Suppressor macrophage (primary cell): Measurements from ENCODE around the gene DISC1.
"Not testable (repeated sequence)": the region's sequence is repeated elsewhere in the genome, so short reads cannot be mapped to it uniquely, and the experiment has no call there.

ENCODE experiments used
- DNase-seq, 4 experiments: peaks; one replicate each; pipeline ENCODE4 v3.0.0-alpha.2; 2020 to 2022
- total RNA-seq, 17 experiments: gene quantifications; one replicate each; lab custom pipeline; 2026; ENCODE audit warnings: mixed read lengths in 6 of 17, inconsistent platforms in 3 of 17; lab: John Stamatoyannopoulos, UW

Gene DISC1
- 2.7 to 31.1 (median 15.4) reads per million in 17 experiments for total RNA-seq

DNA sequence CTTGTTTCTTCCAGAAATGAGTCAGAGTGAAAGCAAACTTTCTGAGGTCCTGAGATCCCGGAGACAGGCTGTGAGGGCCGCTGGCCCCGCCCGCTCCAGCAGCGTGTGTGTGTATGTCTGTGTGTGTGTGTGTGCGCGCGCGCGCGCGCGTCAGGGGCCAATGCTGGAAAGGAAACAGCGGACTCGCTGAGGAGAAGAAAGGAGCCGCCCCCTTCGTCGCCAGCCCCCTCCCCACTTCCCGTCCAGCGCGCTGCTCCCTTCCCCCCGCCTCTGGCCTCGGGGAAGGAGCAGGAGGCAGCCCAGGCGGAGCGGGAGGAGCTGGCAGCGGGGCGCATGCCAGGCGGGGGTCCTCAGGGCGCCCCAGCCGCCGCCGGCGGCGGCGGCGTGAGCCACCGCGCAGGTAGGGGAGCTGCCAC, at the start of gene DISC1:
TSS of gene DISC1 (plus strand) at position 256 of the 416 bp plus-strand sequence. CDS start at position 334, 78 bp downstream.
- DNase-seq = peak; percentile 94 to 95 (median 95)

- no peak for DNase-seq
Measured at GRCh38 chr1:231576804-231577718, 49.5 kb upstream of the DISC1 start.

GRCh38 chr1:231580874-231581273, 45.7 kb upstream of the DISC1 start:
- DNase-seq = no peak

GRCh38 chr1:231581859-231582258, 44.7 kb upstream of the DISC1 start:
- no peak for DNase-seq

GRCh38 chr1:231583376-231583775, 43.2 kb upstream of the DISC1 start:
- no peak for DNase-seq

DNA sequence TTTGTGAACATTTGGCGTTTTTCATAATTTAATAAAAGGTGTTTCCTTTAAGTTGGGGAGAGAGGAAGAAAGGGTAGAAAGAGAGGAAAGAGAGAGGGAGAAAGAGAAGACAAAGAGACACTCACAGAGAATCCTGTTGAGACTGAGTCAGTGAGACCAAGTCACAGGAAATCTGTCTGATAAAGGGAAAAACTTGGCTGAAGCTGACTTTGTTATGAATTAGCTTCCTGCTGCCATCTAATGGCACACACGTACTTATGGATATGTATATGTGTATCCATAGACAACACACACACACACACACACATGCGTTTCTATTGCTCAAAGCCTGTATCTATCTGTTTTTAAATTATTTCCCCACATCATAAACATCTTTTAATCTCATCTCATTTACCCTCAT, 42.5 kb upstream of the DISC1 start:
- peak in 3 of 4 experiments; percentile 10 to 41 (median 30) for DNase-seq

- peak in 2 of 4 experiments; percentile 15 to 22 for DNase-seq
Measured at GRCh38 chr1:231584921-231585320, 41.7 kb upstream of the DISC1 start.

GRCh38 chr1:231590453-231591198, 36.0 kb upstream of the DISC1 start:
- DNase-seq = peak; percentile 71 to 85 (median 79)

DNA sequence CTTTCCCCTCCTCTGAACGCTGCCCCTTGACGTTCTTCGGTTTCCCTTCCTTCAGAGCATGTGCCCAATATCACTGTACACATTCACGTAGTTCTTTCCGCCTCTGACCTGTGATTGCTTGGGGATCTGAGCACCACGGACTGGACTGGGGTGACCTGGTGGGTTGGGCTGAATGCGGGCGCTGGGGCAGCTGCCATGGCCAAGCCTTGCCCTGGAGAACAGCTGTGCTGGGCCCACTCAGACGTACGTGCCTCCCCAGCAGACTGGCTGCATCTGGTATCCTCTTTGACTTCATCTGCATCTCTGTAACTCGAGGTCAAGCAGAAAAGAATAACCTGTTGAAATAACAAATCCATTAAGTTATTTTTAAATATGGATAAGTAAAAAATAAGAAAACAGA, 35.1 kb upstream of the DISC1 start:
- DNase-seq = no peak

DNA sequence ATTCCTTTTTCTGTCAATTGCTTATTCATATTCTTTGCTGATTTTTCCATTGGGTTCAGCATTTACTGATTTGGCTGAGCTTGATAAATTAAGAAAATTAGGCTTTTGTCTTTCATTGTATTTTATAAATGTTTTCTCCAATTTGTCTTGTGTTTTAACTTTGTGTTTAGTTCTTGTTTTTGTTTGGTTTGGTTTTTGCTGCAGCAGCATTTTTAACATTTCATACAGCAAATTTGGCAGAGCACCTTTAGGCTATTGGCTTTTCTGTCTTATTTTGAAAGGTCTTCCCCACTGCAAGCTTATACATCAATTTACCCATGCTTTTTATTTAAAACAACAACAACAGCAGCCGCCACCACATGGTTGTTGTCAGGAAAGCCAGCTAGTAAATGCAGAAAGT, 33.8 kb upstream of the DISC1 start:
- no peak for DNase-seq

DNA sequence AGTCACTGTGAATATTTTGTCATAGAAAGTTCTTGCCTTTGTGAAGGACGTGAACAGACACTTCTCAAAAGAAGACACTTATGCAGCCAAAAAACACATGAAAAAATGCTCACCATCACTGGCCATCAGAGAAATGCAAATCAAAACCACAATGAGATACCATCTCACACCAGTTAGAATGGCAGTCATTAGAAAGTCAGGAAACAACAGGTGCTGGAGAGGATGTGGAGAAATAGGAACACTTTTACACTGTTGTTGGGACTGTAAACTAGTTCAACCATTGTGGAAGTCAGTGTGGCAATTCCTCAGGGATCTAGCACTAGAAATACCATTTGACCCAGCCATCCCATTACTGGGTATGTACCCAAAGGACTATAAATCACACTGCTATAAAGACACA, 33.3 kb upstream of the DISC1 start:
- DNase-seq = not testable (repeated sequence)

DNA sequence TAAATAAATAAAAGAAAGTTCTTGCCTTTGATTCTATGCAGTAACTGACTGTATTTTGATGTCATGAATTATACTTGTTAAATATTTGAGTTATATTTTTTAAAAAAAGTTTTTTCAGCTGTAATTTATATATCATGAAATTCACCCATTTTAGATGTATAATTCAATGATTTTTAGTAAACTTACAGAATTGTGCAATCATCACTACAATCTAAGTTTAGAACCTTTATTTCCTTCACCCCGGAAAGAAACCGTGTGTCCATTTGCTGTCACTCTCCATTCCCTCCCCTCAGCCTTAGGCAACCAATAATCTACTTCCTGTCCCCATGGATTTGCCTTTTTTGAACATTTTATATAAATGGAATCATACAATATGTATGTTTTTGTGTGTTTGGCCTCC, 32.5 kb upstream of the DISC1 start:
- DNase-seq = no peak

- DNase-seq = no peak
Measured at GRCh38 chr1:231594749-231595148, 31.8 kb upstream of the DISC1 start.

GRCh38 chr1:231596337-231596791, 30.2 kb upstream of the DISC1 start:
- peak; percentile 29 to 64 (median 57) for DNase-seq

DNA sequence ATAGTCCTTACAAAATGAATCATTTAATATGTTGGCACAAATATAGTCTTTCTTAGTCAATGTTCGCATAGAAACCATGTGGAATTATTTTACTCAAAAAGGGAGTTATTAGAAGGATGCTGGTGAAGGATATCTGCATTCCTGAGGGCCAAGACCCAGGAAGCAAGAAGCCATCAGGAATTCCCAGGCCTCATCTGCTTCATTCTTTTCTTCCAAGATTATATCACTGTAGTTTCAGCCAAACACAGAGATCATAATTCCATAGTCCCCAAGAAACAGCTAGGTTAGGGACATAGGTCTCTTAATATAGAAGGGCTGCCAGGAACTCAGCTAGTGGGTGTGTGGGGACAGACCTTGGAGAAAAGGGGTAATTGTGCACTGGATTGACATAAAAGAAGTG, 28.6 kb upstream of the DISC1 start:
- no peak for DNase-seq

DNA sequence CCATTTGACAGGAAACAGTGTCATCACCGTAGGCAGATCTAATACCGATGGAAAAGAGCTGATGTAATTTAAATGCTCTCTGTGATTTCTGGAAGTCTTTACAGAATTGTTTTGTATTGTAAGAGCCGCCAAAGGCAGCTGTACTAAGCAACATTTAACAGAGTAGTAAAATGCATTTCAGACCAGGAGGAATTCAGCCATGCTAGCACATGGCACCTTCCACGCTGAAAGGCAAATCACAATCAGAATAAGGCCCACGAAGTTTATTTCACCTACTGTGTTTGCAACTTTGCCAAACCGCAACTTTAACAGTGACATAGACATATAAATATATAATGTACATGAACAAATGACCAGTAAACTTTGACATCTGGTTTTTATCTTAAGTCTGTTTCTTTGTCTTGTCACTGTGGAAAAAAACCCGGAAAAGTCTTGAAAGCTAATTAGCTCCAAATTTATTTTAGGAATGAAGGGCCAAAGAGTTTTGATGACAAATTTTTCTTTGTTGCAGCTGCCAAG, 26.1 kb upstream of the DISC1 start:
- peak in 1 of 4 experiments; percentile 13 for DNase-seq

GRCh38 chr1:231601824-231602672, 24.5 kb upstream of the DISC1 start:
- DNase-seq = no peak

DNA sequence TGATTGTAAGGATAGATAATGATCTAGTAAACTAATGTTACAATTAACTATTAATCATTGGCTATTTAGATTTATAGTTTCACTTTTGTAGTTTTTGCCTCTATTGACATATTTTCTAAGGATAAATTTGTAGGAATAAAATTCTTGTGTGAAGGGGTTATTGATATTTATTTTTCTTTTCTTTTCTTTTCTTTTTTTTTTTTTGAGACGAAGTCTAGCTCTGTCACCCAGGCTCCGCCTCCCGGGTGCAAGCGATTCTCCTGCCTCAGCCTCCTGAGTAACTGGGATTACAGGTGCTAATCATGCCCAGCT, 24.0 kb upstream of the DISC1 start:
- no peak for DNase-seq

GRCh38 chr1:231603598-231604275, 22.9 kb upstream of the DISC1 start:
- peak; percentile 66 to 82 (median 71) for DNase-seq

DNA sequence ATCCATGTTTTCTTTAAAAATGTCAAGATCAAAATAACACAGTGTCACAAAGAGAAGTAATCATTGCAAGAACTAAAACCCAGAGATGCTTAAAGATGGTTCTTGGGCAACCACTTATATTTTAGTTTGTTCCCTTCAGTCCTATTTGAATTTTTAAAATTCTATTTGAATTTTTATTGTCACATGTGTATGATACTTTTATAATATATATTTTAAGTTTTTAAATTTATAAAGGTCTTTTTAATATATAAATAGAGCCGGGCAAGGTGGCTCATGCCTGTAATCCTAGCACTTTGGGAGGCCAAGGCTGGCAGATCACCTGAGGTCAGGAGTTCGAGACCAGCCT, 22.3 kb upstream of the DISC1 start:
- DNase-seq = no peak

DNA sequence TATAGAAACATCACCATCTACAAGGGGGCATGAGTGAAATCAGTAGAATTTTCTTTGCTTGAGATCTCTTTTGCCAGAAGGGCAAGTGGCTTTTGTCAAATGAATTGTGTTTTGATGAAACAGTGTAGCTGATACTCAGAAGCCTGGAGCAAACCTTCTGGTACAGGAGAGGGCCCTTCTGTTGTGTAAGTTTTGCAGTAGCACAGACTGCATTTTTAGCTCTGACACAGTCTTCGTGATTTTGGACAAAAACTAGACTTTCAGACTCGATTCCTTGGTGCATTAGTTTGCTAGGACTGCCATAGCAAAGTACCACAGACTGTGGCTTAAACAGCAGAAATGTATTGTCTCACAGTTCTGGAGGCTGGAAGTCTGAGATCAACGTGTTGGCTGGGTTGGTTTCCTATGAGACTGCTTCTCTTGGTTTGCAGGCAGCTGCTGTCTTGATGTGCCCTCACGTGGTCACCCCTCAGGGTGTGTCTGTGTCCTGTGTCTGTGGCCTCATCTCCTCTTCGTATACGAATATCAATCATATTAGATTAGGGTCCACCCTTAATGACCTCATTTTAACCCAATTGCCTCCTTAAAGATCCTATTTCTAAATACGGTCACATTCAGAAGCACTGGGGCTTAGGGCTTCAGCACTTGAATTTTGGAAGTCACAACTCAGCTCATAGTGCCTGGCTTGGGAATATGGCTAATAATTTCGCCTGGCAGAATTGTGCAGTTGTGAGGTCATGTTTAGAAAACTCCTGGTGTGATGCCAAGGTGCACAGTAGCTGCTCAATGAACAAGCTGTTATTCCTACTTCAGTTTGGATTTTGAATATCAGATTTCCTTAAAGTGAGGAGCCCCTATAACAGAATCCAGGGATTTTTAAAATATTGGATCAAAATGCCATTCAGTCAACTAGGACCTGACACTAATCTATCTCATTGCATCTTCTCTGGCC, 21.2 kb upstream of the DISC1 start:
- DNase-seq = peak in 1 of 4 experiments; percentile 28
